Fibroblast of lung (primary cell): ENCODE data around the gene CTF1. TPM values are rescaled to one million over a fixed set of nuclear protein-coding genes. Genes with fewer than 3 reads are reported as not detected.

ENCODE experiments used
- DNase-seq, 2 donors: peaks; one replicate each; pipeline versions ENCODE4 v3.0.0 to v3.0.0-alpha.2; 2010; ENCODE audit warnings: low read depth in 2 of 2
- H2AFZ ChIP-seq: 2 replicates; pipeline ENCODE4 v1.5.1; 2012; ENCODE audit warnings: low read length, control low read depth, inconsistent platforms
- H3K27ac ChIP-seq: 2 replicates; pipeline ENCODE4 v1.5.1; 2011; ENCODE audit warnings: low read length, control low read depth; ENCODE audit not compliant: insufficient read depth
- H3K27me3 ChIP-seq: 2 replicates; pipeline ENCODE4 v1.5.1; 2011; ENCODE audit warnings: mild to moderate bottlenecking, low read length; ENCODE audit not compliant: control insufficient read depth, insufficient read depth
- H3K36me3 ChIP-seq: 2 replicates; pipeline ENCODE4 v1.5.1; 2011; ENCODE audit warnings: low read length; ENCODE audit not compliant: control insufficient read depth, insufficient read depth
- H3K4me1 ChIP-seq: 2 replicates; pipeline ENCODE4 v1.5.1; 2011; ENCODE audit warnings: low read length; ENCODE audit not compliant: control insufficient read depth, insufficient read depth; ENCODE audit errors: extremely low read depth
- H3K4me2 ChIP-seq: 2 replicates; pipeline ENCODE4 v1.5.1; 2011; ENCODE audit warnings: low read length, control low read depth; ENCODE audit not compliant: insufficient read depth; ENCODE audit errors: extremely low read depth
- H3K4me3 ChIP-seq, 4 experiments: fragments of 200-600 bp in 1 of 4; sonication (generic) in 1 of 4; replicated peaks in 1 of 4; 2 replicates each; pipeline ENCODE4 v1.5.1; 2011 to 2016; ENCODE audit warnings: low read length in 4 of 4, low read depth in 3 of 4, mild to moderate bottlenecking in 3 of 4, control low read depth in 2 of 4, inconsistent platforms in 1 of 4, mixed read lengths in 1 of 4; ENCODE audit not compliant: insufficient read depth in 1 of 4; ENCODE audit errors: control extremely low read depth in 1 of 4
- H3K79me2 ChIP-seq: 2 replicates; pipeline ENCODE4 v1.5.1; 2012; ENCODE audit warnings: mild to moderate bottlenecking, low read length, inconsistent platforms; ENCODE audit not compliant: control insufficient read depth, insufficient read depth
- H3K9ac ChIP-seq: 2 replicates; pipeline ENCODE4 v1.5.1; 2011; ENCODE audit warnings: mild to moderate bottlenecking, low read length, control low read depth; ENCODE audit not compliant: insufficient read depth
- H3K9me3 ChIP-seq: 2 replicates; pipeline ENCODE4 v1.5.1; 2012; ENCODE audit warnings: low read depth, low read length; ENCODE audit not compliant: control insufficient read depth, insufficient read depth
- H4K20me1 ChIP-seq: 2 replicates; pipeline ENCODE4 v1.5.1; 2011; ENCODE audit warnings: low read length; ENCODE audit not compliant: control insufficient read depth, insufficient read depth; ENCODE audit errors: extremely low read depth
- EZH2 ChIP-seq: IDR thresholded peaks from 2 replicates; pipeline ENCODE4 v1.5.1; 2012; ENCODE audit warnings: low read length, control low read depth, mild to moderate bottlenecking; ENCODE audit errors: missing control alignments
- polyA plus RNA-seq, 2 donors: library from polyadenylated mRNA; depleted of rRNA in 1 of 2; stranded (reverse) in 1 of 2; unstranded in 1 of 2; fragments of >200 nt; gene quantifications; 2 replicates each; pipeline ENCODE4 v1.2.1, GENCODE V29; 2011 to 2012; ENCODE audit warnings: missing spikeins in 1 of 2
- total RNA-seq: library from RNA; depleted of rRNA; stranded (reverse); fragments of >200 nt; gene quantifications from 2 replicates; pipeline ENCODE4 v1.2.1, GENCODE V29; 2014
- TF ChIP-seq, protein P1 (sequence below), 2 donors: IDR thresholded peaks in 1 of 2; conservative IDR thresholded peaks in 1 of 2; 1 replicate in 1 of 2; 2 replicates in 1 of 2; pipeline ENCODE4 v1.5.1; 2011 to 2012; ENCODE audit warnings: low read length in 2 of 2, control low read depth in 1 of 2, inconsistent platforms in 1 of 2, low read depth in 1 of 2, mild to moderate bottlenecking in 1 of 2

The CTF1 gene
- total and polyA plus RNA-seq, 2 donors (not counting 1 experiment from before 2014, with no cell fraction given) = 5.3 to 8.8 TPM

GRCh38 chr16:30892670-30893416, 3.6 kb upstream of the CTF1 start:
- Histone ChIP-seq H3K9ac (peak overlapping the region; percentile 93), H3K9me3 (no peaks in the 10 kb centered on the region), H4K20me1 (no peaks in the 10 kb centered on the region), H3K79me2 (peaks cover 12% of the 10 kb centered on the region), H3K4me2 (peak overlapping the region; percentile 98), H3K27me3 (no peaks in the 10 kb centered on the region), H3K27ac (no peak overlapping the region), H3K4me1 (peaks cover 24% of the 10 kb centered on the region), H3K4me3 (peak overlapping the region; percentile 77 to 90 (median 85)), H3K36me3 (peaks cover 6% of the 10 kb centered on the region), H2AFZ (no peak overlapping the region)
- TF ChIP-seq EZH2 = no peak
- TF ChIP-seq, protein P1, sequence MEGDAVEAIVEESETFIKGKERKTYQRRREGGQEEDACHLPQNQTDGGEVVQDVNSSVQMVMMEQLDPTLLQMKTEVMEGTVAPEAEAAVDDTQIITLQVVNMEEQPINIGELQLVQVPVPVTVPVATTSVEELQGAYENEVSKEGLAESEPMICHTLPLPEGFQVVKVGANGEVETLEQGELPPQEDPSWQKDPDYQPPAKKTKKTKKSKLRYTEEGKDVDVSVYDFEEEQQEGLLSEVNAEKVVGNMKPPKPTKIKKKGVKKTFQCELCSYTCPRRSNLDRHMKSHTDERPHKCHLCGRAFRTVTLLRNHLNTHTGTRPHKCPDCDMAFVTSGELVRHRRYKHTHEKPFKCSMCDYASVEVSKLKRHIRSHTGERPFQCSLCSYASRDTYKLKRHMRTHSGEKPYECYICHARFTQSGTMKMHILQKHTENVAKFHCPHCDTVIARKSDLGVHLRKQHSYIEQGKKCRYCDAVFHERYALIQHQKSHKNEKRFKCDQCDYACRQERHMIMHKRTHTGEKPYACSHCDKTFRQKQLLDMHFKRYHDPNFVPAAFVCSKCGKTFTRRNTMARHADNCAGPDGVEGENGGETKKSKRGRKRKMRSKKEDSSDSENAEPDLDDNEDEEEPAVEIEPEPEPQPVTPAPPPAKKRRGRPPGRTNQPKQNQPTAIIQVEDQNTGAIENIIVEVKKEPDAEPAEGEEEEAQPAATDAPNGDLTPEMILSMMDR (conservative IDR thresholded peaks at IDR 0.05 in 1 of 2, IDR thresholded peaks at IDR 0.05 in 1 of 2; ENCODE audit: low read depth in 1 of 2, low read length in 2 of 2) = no peak
- DNase-seq = no peak

- Histone ChIP-seq H3K9ac (peak overlapping the region; percentile 93), H3K4me2 (peak overlapping the region; percentile 98), H3K4me1 (peaks cover 24% of the 10 kb centered on the region), H3K4me3 (peak overlapping the region; percentile 77 to 90 (median 85)), H2AFZ (peak overlapping the region; percentile 81), H3K27ac (peak overlapping the region; percentile 71), H3K27me3 (no peaks in the 10 kb centered on the region), H4K20me1 (no peaks in the 10 kb centered on the region), H3K36me3 (peaks cover 5% of the 10 kb centered on the region), H3K79me2 (peaks cover 12% of the 10 kb centered on the region), H3K9me3 (no peaks in the 10 kb centered on the region)
- TF ChIP-seq, protein P1 (conservative IDR thresholded peaks at IDR 0.05 in 1 of 2, IDR thresholded peaks at IDR 0.05 in 1 of 2; ENCODE audit: low read depth in 1 of 2, low read length in 2 of 2) = no peak
- no peak for DNase-seq
Measured at GRCh38 chr16:30893417-30893743, 3.0 kb upstream of the CTF1 start.

DNA sequence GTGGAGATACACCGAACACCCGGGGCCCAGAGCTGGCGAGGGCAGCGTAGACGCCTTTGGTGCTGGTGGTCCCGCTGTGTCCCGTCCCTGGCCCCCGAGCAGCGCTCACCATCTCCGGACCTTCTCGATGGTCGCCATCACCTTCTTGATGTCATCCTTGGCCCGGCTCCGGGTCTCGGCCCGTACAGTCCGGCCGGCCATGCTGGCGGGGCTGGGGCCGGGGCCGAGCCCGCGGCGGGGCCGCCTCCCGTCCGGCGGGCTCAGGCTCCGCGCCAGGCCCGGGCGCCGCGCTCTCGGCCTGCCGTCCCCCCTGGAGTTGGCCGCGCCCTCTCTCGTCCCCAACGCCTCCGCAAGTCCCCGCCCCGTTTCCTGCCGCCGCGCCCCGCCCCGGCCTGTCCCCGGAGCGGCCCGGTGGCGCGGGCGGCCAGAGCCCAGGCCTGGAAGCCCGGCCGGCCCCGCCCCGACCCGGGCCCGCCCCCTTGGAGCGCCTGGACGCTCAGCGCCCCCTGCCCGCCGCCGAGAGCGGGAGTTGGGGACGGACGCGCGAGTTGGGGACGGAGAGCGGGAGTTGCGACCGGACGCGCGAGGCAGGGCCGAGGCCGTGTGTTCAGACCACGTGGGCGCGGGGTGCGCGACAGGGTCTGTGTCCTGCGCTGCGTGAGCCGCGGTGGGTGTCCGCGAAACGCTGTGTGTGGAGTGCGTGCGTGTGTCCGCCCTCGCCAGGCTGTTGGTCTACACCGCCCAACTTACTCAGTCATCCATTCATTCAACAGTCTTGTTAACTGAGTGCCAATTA, 2.5 kb upstream of the CTF1 start, which contains the start of gene BCL7C:
Gene BCL7C (minus strand): TSS at position 334 of the 796 bp plus-strand sequence. CDS start 133 bp downstream, at position 201.
- DNase-seq = peak; percentile 81 to 87
- Histone ChIP-seq H3K4me2 (peak within 1 kb of the TSS; percentile 98), H2AFZ (peak within 1 kb of the TSS; percentile 98), H4K20me1 (no peaks in the 10 kb centered on the region), H3K36me3 (peaks cover 1% of the 10 kb centered on the region), H3K4me3 (peak within 1 kb of the TSS; percentile 77 to 90 (median 85)), H3K27me3 (no peaks in the 10 kb centered on the region), H3K79me2 (peaks cover 12% of the 10 kb centered on the region), H3K9ac (peak within 1 kb of the TSS; percentile 93), H3K27ac (peak within 1 kb of the TSS; percentile 82), H3K4me1 (peaks cover 24% of the 10 kb centered on the region), H3K9me3 (no peaks in the 10 kb centered on the region)
- TF ChIP-seq, protein P1 (conservative IDR thresholded peaks at IDR 0.05 in 1 of 2, IDR thresholded peaks at IDR 0.05 in 1 of 2; ENCODE audit: low read depth in 1 of 2, low read length in 2 of 2) = peak; percentile 22 to 25
- no peak for TF ChIP-seq EZH2
